ENCODE results near the gene ERCC6L2. TPM values are rescaled to one million over a fixed set of nuclear protein-coding genes. Genes with fewer than 3 reads are reported as not detected.

ERCC6L2 gene
- total RNA-seq, 1 donor from 2014 or later = 36.6 TPM

- no peak for DNase-seq (ENCODE audit: low spot score)
These were observed 51.9 kb downstream of the ERCC6L2 start for GRCh38 chr9:95927271-95928004.

GRCh38 chr9:95930277-95930676 is 54.8 kb downstream of the ERCC6L2 start:
- DNase-seq (ENCODE audit: low spot score) = no peak

- DNase-seq (ENCODE audit: low spot score) = no peak
These were observed 60.5 kb downstream of the ERCC6L2 start for GRCh38 chr9:95935861-95936578.

- no peak for DNase-seq (ENCODE audit: low spot score)
These were observed 61.1 kb downstream of the ERCC6L2 start for GRCh38 chr9:95936579-95937075.

DNA sequence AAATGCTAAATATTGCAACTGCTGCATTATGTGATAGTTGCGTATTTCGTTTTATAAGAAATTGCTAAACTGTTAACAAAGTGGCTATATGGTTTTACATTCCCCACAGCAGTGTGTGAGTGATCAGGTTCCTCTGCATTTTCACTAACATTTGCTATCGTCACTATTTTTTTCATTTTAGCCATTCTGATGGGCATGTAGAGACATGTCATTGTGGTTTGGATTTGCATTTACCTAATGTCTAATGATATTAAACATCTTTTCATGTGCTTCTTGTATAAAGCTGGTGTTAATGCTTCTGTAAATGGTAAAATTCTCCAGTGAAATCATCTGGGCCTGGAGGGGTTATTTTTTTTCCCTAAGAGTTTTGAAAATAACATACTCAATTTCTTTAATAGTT is 61.6 kb downstream of the ERCC6L2 start:
- no peak for DNase-seq (ENCODE audit: low spot score)

DNA sequence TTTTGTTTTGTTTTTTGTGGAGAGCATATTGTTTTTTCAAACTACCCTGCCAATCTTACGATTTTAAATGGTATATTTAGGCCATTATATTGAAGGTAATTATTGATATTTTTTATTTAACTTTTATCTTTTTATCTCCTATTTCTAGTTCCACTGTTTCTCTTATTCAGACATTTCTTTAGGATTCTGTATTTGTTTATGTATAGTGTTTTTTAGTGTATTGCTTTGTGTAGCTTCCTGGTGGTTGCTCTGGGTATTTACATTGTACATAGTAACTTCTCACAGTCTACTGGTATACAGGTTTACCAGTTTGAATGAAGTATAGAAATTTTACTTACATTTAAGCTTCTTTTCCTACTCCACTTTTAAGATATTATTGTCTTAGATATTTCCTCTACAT is 63.2 kb downstream of the ERCC6L2 start:
- no peak for DNase-seq (ENCODE audit: low spot score)

DNA sequence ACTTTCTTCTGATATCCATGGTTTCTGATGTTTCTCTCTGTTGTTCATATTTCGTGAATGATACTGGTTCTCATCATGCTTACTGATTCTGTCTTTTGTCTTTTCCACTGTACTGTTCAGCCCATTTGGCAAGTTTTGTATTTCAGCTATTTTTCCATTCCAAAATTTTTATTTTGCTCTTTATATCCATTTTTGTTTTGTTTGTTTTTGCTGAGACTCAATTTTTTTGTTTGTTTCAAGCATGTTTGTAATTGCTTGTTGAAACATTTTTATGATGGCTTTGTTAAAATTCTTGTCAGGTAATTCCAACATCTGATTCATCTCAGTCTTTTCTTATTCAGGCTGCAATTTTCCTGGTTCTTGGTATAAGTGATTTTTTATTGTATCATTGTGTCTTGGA is 64.0 kb downstream of the ERCC6L2 start:
- DNase-seq (ENCODE audit: low spot score) = no peak

DNA sequence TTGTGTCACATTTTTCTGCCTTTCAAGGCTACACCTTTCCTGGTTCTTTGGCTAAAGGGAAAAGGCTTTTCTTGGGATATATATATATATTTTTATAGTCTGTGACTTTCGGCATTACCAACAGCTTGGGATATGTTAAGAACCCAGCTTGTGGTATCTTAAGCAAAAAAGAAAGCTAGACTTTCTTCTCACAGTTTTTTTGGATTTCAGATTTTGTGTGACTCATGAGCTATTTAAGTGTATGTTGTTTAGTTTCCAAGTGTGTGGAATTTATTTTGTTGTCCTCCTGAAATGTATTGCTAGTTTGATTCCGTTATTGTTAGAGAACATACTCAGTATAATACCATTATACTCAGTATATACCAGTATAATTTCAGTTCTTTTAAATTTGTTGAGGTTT is 64.8 kb downstream of the ERCC6L2 start:
- no peak for DNase-seq (ENCODE audit: low spot score)

- no peak for DNase-seq (ENCODE audit: low spot score)
These were observed 66.5 kb downstream of the ERCC6L2 start for GRCh38 chr9:95942016-95942415.

DNA sequence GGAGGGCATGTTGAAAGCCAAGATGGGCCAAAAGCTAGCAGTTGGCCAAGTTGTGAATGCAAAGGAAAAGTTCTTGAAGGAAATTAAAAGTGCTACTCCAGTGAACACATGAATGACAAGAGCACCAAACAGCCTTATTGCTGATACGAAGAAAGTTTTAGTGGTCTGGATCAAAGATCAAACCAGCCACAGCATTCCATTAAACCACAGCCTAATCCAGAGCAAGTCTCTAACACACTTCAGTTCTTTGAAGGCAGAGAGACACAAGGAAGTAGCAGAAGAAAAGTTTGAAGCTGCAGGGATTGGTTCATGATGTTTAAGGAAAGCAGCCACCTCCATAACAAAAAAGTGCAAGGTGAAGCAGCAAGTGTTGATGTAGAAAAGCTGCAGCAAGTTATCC is 71.6 kb downstream of the ERCC6L2 start:
- DNase-seq (ENCODE audit: low spot score) = no peak

- DNase-seq (ENCODE audit: low spot score) = no peak
These were observed 77.0 kb downstream of the ERCC6L2 start for GRCh38 chr9:95952471-95952870.

- no peak for DNase-seq (ENCODE audit: low spot score)
These were observed 78.5 kb downstream of the ERCC6L2 start for GRCh38 chr9:95953986-95954385.

- DNase-seq (ENCODE audit: low spot score) = no peak
These were observed 79.4 kb downstream of the ERCC6L2 start for GRCh38 chr9:95954940-95955339.

- no peak for DNase-seq (ENCODE audit: low spot score)
These were observed 87.4 kb downstream of the ERCC6L2 start for GRCh38 chr9:95962936-95963335.

DNA sequence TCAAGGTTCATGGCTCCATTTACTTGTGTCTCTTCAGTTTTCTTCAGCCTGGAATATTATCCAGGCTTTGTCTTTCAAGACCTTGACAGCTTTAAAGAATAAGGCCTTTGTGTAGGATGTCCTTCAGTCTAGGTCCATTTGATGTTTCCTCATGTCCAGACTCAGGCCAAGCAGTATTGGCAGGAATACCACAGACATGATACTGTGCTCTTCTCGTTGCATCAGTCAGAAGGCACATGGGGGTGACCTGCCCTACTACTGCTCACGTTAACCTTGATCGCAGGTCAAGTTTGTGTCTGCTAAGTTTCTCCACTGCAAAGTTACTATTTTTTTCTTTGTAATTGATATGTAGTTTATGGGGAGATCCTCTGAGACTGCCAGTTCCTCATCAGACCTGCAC is 88.2 kb downstream of the ERCC6L2 start:
- no peak for DNase-seq (ENCODE audit: low spot score)

GRCh38 chr9:95966306-95966705 is 90.8 kb downstream of the ERCC6L2 start:
- DNase-seq (ENCODE audit: low spot score) = no peak

DNA sequence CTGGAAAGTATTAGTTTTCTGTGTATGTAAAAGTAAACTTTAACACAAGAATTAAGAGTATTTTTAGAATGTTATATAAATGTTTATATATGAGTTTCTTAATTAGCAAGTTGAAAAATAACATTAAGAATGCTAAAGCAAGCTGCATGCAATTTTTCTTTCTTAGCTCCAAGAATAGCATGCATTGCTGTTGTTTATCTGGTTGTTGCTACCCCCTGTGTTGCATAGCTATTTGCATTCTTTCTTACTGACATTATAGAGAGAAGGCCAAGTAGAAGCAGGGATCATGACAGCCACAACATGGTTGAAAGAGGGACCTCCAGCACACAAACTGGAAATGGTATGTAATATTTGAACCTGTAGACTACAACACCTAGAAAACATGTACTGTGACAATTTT is 94.8 kb downstream of the ERCC6L2 start:
- DNase-seq (ENCODE audit: low spot score) = no peak

DNA sequence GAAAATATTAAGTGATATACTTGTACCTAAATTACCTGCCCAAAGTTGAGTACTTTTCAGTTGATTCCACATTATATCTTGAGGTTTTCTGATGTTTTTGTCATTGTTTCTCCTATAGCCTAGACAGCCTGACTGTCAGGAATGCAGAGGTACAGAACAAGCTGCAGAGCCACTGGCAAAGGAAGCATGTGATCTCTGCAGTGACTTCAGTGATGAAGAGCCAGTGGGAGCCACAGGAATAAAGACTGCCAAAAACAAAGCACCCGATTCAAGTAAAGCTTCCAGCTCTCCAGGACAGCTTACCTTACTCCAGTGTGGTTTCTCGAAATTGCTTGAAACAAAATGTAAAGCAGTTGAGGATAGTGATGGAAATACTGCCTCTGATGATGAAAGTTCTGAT is 96.3 kb downstream of the ERCC6L2 start:
- no peak for DNase-seq (ENCODE audit: low spot score)

- no peak for DNase-seq (ENCODE audit: low spot score)
These were observed 98.9 kb downstream of the ERCC6L2 start for GRCh38 chr9:95974389-95974788.

DNA sequence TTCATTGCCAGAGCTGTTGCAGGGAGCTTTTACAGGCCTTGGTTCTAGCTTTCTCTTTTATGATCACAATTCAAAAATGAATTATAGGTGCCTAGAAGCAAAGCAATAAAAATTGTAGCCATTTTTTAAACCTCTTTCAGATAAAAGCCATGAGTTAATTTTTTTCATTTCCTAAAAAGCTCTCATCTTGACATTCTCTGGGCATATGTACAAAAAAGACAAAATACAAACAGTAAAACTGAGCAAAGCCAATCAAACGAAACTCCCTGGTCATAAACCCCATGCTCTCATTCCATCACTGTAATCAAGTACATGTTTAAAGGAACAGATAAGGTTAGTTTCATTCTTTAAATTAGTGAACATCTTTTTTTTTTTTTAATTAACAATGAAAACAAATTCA is 101.9 kb downstream of the ERCC6L2 start:
- no peak for DNase-seq (ENCODE audit: low spot score)

DNA sequence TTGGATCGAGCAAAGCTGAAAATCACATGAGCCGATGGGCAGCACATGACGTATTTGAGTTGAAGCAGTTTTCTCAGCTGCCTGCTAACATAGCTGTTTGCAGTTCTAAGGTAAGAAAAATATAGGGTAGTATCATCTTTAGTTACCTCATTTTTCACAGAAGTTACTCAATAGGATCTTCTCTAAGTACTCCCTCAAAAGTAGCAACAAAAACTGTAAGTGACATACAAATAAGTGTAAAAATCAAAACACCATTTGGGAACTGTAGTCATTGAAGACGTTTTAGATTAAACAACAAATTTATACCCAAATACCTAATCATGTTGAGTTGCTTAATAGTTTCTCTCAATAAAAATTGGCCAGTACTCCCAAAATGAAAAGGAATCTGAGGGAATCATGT is 102.6 kb downstream of the ERCC6L2 start:
- DNase-seq (ENCODE audit: low spot score) = no peak

- DNase-seq (ENCODE audit: low spot score) = no peak
These were observed 104.0 kb downstream of the ERCC6L2 start for GRCh38 chr9:95979446-95979845.
